Omental fat pad (tissue), 4 donors: ENCODE data around the gene GLRA1. TPM values are rescaled to one million over a fixed set of nuclear protein-coding genes. Genes with fewer than 3 reads are reported as not detected.

ENCODE experiments used
- ATAC-seq: fragments of 150-250 bp; one replicate; pipeline ENCODE4 v1.9.1; 2016; ENCODE audit warnings: mild to moderate bottlenecking, moderate library complexity; ENCODE audit not compliant: low FRiP score
- DNase-seq: peaks from one replicate; pipeline ENCODE4 v3.0.0-alpha.2; 2019; ENCODE audit warnings: low spot score
- total RNA-seq, 4 donors: library from RNA; depleted of rRNA; stranded (reverse); fragments of >200 nt; gene quantifications; one replicate each; pipeline ENCODE4 v1.1.0, GENCODE V29; 2016
- TF ChIP-seq, protein P1 (sequence below), 3 donors: fragments of 450-650 bp; IDR thresholded peaks; one replicate each; pipeline ENCODE4 v1.5.1; 2016 to 2017; ENCODE audit warnings: antibody characterized with exemption in 3 of 3, mild to moderate bottlenecking in 3 of 3, moderate library complexity in 2 of 3

GLRA1 gene
- total RNA-seq, 4 donors from 2014 or later: not detected

DNA sequence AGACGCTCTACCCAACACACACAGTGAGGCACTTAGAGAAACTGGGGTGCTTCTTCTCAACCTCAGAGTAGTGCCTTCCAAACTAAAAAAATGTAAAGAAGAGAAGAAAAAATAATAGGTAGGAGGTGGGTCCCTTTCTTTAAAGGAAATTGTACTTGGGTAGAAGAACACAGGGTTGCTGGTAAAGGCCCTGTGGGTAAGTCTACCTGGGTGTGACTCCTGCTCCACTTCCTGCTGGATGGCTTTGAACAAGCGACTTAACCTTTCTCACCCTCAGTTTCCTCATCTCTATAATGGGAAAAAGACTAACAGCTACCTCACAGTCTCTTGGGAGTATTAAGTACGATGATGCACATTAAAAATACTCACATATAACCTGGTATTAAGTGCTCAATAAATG is 32.1 kb upstream of the GLRA1 start:
- no peak for ATAC-seq
- TF ChIP-seq, protein P1, sequence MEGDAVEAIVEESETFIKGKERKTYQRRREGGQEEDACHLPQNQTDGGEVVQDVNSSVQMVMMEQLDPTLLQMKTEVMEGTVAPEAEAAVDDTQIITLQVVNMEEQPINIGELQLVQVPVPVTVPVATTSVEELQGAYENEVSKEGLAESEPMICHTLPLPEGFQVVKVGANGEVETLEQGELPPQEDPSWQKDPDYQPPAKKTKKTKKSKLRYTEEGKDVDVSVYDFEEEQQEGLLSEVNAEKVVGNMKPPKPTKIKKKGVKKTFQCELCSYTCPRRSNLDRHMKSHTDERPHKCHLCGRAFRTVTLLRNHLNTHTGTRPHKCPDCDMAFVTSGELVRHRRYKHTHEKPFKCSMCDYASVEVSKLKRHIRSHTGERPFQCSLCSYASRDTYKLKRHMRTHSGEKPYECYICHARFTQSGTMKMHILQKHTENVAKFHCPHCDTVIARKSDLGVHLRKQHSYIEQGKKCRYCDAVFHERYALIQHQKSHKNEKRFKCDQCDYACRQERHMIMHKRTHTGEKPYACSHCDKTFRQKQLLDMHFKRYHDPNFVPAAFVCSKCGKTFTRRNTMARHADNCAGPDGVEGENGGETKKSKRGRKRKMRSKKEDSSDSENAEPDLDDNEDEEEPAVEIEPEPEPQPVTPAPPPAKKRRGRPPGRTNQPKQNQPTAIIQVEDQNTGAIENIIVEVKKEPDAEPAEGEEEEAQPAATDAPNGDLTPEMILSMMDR (IDR thresholded peaks at IDR 0.05): no peak
- no peak for DNase-seq

- ATAC-seq (no peak), DNase-seq (no peak)
- TF ChIP-seq, protein P1 (IDR thresholded peaks at IDR 0.05): no peak
Observed at GRCh38 chr5:151954255-151954654, 29.6 kb upstream of the GLRA1 start.

- TF ChIP-seq, protein P1 (IDR thresholded peaks at IDR 0.05): no peak
- DNase-seq (no peak), ATAC-seq (no peak)
Observed at GRCh38 chr5:151953833-151954232, 29.2 kb upstream of the GLRA1 start.

DNA sequence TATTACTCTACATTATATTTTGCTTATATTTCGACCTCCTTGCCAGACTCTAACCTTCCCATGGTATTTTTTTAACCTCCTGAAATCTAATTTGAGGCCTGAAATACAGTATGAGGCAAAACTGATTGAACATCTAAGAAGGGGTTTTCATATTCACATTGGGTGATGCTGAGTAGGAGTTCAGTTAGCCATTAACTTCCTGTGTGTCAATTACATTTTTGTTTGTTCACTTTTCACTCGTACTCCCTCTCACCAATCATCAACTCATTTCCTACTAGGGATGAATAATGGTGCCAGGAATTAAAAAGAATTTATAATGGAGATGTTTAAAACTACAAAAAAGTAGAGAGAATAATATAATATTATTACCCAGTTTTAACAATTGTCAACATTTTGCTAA is 27.6 kb upstream of the GLRA1 start:
- no peak for DNase-seq
- TF ChIP-seq, protein P1 (IDR thresholded peaks at IDR 0.05): no peak
- no peak for ATAC-seq

DNA sequence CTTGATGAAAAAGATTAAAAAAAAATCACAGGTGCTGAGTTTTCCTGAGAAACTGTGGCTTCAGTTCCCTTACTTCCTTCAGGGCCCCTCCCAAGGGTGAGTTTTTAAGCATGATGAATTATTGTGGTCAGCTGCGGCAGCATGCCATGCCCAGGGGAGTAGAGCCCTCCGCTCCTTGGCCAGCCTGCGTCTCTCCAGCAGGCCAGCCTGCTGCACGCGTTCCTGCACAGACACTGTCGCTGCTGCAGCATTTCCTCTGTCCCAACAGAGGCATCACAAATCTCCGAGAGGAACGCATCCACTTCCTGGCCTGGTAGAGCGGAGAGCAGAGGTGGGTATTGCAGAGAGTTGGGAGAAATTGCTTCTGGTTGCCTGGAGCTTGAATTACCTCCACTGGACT is 26.1 kb upstream of the GLRA1 start:
- DNase-seq: no peak
- TF ChIP-seq, protein P1 (IDR thresholded peaks at IDR 0.05): no peak
- ATAC-seq: no peak

- DNase-seq (no peak), ATAC-seq (no peak)
- TF ChIP-seq, protein P1 (IDR thresholded peaks at IDR 0.05): no peak
Observed at GRCh38 chr5:151949701-151950308, 25.2 kb upstream of the GLRA1 start.

- ATAC-seq (no peak), DNase-seq (no peak)
- TF ChIP-seq, protein P1 (IDR thresholded peaks at IDR 0.05): no peak
Observed at GRCh38 chr5:151949113-151949512, 24.5 kb upstream of the GLRA1 start.
